ENCODE measurements around the gene BIRC3. TPM values are rescaled to one million over a fixed set of nuclear protein-coding genes. Genes with fewer than 3 reads are reported as not detected.
"Not testable (repeated sequence)": the region's sequence is repeated elsewhere in the genome, so short reads cannot be mapped to it uniquely, and the experiment has no call there.

Gene BIRC3
- total and polyA plus RNA-seq, 3 donors from 2014 or later = 6.2 to 10.9 (median 6.4) TPM

- 89 to 95% methylated on average over 6 of the region's 6 CpGs for WGBS, 2 donors
- Histone ChIP-seq H3K4me3 (no peak overlapping the region), H3K9me3 (no peaks in the 10 kb centered on the region), H3K4me1 (peaks cover 16% of the 10 kb centered on the region), H3K36me3 (ENCODE audit: low read depth, missing control alignments) (no peaks in the 10 kb centered on the region), H3K27me3 (no peaks in the 10 kb centered on the region), H3K27ac (no peak overlapping the region)
- intact Hi-C loops (cut with DNase I; ENCODE audit: low total_unique reads) = no loop called here
- no peak for TF ChIP-seq POLR2A (IDR thresholded peaks at IDR 0.05)
- TF ChIP-seq, protein P1, sequence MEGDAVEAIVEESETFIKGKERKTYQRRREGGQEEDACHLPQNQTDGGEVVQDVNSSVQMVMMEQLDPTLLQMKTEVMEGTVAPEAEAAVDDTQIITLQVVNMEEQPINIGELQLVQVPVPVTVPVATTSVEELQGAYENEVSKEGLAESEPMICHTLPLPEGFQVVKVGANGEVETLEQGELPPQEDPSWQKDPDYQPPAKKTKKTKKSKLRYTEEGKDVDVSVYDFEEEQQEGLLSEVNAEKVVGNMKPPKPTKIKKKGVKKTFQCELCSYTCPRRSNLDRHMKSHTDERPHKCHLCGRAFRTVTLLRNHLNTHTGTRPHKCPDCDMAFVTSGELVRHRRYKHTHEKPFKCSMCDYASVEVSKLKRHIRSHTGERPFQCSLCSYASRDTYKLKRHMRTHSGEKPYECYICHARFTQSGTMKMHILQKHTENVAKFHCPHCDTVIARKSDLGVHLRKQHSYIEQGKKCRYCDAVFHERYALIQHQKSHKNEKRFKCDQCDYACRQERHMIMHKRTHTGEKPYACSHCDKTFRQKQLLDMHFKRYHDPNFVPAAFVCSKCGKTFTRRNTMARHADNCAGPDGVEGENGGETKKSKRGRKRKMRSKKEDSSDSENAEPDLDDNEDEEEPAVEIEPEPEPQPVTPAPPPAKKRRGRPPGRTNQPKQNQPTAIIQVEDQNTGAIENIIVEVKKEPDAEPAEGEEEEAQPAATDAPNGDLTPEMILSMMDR (IDR thresholded peaks at IDR 0.05) = no peak
- DNase-seq = no peak
Measured at GRCh38 chr11:102292933-102293332, 24.4 kb upstream of the BIRC3 start.

- TF ChIP-seq POLR2A (IDR thresholded peaks at IDR 0.05) = no peak
- TF ChIP-seq, protein P1 (IDR thresholded peaks at IDR 0.05) = peak; percentile 56 to 60 (median 59)
- no peak for DNase-seq
- intact Hi-C loops (cut with DNase I; ENCODE audit: low total_unique reads) = no loop called here
- 33 to 36% methylated on average over 6 of the region's 6 CpGs for whole genome bisulfite sequencing, 2 donors
- Histone ChIP-seq H3K9me3 (no peaks in the 10 kb centered on the region), H3K4me3 (no peak overlapping the region), H3K36me3 (ENCODE audit: low read depth, missing control alignments) (no peaks in the 10 kb centered on the region), H3K27me3 (no peaks in the 10 kb centered on the region), H3K4me1 (peaks cover 6% of the 10 kb centered on the region), H3K27ac (no peak overlapping the region)
Measured at GRCh38 chr11:102293873-102294601, 23.2 kb upstream of the BIRC3 start.

DNA sequence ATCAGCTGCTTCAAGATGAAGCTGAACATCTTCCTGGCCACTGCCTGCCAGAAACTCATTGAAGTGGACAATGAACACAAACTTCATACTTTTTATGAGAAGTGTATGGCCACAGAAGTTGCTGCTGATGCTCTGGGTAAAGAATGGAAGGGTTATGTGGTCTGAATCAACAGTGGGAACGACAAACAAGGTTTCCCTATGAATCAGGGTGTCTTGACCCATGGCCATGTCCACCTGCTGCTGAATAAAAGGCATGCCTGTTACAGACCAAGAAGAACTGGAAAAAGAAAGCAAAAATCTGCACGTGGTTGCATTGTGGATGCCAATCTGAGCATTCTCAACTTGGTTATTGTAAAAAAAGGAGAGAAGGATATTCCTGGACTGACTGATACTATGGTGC is 22.2 kb upstream of the BIRC3 start:
- no peaks in the 10 kb centered on the region for H3K36me3 ChIP-seq (ENCODE audit: low read depth, missing control alignments)
- intact Hi-C loops (cut with DNase I; ENCODE audit: low total_unique reads) = no loop called here
- 75 to 89% methylated on average over 2 of the region's 2 CpGs for WGBS, 2 donors
- no peak overlapping the region for H3K4me3 ChIP-seq
- TF ChIP-seq, protein P1 (IDR thresholded peaks at IDR 0.05) = no peak
- TF ChIP-seq POLR2A (IDR thresholded peaks at IDR 0.05) = no peak
- no peaks in the 10 kb centered on the region for H3K9me3 ChIP-seq
- no peak for DNase-seq
- H3K27me3 ChIP-seq = no peaks in the 10 kb centered on the region
- H3K4me1 ChIP-seq = no peaks in the 10 kb centered on the region
- no peak overlapping the region for H3K27ac ChIP-seq

DNA sequence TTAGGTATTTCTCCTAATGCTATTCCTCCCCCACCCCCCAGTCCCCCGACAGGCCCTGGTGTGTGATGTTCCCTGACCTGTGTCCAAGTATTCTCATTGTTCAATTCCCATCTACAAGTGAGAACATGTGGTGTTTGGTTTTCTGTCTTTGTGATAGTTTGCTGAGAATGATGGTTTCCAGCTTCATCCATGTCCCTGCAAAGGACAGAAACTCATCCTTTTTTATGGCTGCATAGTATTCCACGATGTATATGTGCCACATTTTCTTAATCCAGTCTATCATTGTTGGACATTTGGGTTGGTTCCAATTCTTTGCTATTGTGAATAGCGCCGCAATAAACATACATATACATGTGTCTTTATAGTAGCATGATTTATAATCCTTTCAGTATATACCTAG is 20.5 kb upstream of the BIRC3 start:
- H3K27ac ChIP-seq; H3K9me3 ChIP-seq; DNase-seq; H3K4me1 ChIP-seq; H3K36me3 ChIP-seq (ENCODE audit: low read depth, missing control alignments); H3K27me3 ChIP-seq; H3K4me3 ChIP-seq; intact Hi-C loops (cut with DNase I; ENCODE audit: low total_unique reads): not testable (repeated sequence)
- WGBS, 2 donors = 92 to 97% methylated on average over 4 of the region's 4 CpGs

GRCh38 chr11:102300837-102301236 is 16.4 kb upstream of the BIRC3 start:
- H3K36me3 ChIP-seq (ENCODE audit: low read depth, missing control alignments); H3K27me3 ChIP-seq; H3K4me1 ChIP-seq; H3K27ac ChIP-seq; H3K9me3 ChIP-seq; intact Hi-C loops (cut with DNase I; ENCODE audit: low total_unique reads); DNase-seq; H3K4me3 ChIP-seq: not testable (repeated sequence)
- 73 to 75% methylated on average over 2 of the region's 2 CpGs for WGBS, 2 donors

DNA sequence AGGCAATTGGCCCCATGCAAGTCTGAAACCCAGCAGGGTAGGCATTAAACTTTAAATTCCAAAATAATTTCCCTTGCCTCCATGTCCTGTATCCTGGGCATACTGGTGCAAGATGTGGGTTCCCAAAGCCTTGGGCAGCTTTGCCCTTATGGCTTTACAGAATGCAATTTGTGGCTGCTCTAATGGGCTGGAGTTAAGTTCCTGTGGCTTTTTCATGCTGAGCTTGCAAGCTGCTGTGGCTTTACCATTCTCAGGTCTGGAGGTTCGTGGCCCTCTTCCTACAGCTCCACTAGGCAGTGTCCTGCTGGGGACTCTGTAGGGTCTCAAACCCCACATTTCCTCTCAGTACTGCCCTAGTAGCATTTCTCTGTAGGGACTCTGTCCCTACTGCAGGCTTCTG is 15.0 kb upstream of the BIRC3 start:
- DNase-seq = no peak
- intact Hi-C loops (cut with DNase I; ENCODE audit: low total_unique reads) = no loop called here
- 86 to 100% methylated on average over 1 of the region's 1 CpG for WGBS, 2 donors
- Histone ChIP-seq H3K4me1 (peaks cover 9% of the 10 kb centered on the region), H3K27me3 (no peaks in the 10 kb centered on the region), H3K9me3 (no peaks in the 10 kb centered on the region), H3K4me3 (no peak overlapping the region), H3K36me3 (ENCODE audit: low read depth, missing control alignments) (no peaks in the 10 kb centered on the region), H3K27ac (no peak overlapping the region)
- TF ChIP-seq, protein P1 (IDR thresholded peaks at IDR 0.05) = no peak
- TF ChIP-seq POLR2A (IDR thresholded peaks at IDR 0.05) = no peak

Data from testis (tissue), 3 donors.